Brain microvascular endothelial cell (primary cell): Measurements from ENCODE around the gene KCNIP4.

ENCODE experiments used
- DNase-seq: peaks from one replicate; pipeline ENCODE4 v3.0.0-alpha.2; 2020
- H3K27ac ChIP-seq: fragments of 250-450 bp; sonication (Bioruptor Pico); 2 replicates; pipeline ENCODE4 v1.5.1; 2020; ENCODE audit warnings: mild to moderate bottlenecking, moderate library complexity
- H3K27me3 ChIP-seq: fragments of 250-450 bp; sonication (Bioruptor Pico); replicated peaks from 2 replicates; pipeline ENCODE4 v1.5.1; 2020; ENCODE audit warnings: mild to moderate bottlenecking
- H3K36me3 ChIP-seq: fragments of 250-450 bp; sonication (Bioruptor Pico); replicated peaks from 2 replicates; pipeline ENCODE4 v1.5.1; 2020; ENCODE audit warnings: mild to moderate bottlenecking
- H3K4me3 ChIP-seq: 2 replicates; pipeline ENCODE4 v1.5.1; 2011; ENCODE audit warnings: low read depth, mild to moderate bottlenecking, control low read depth, low read length, moderate library complexity
- CTCF ChIP-seq: IDR thresholded peaks from 2 replicates; pipeline ENCODE4 v1.5.1; 2011; ENCODE audit warnings: low read depth, mild to moderate bottlenecking, moderate library complexity, low read length, control low read depth, inconsistent platforms; ENCODE audit errors: missing control alignments
- in situ Hi-C: cut with HindIII; loops from 2 replicates; pipeline ENCODE4 v1.10.0; 2017; ENCODE audit warnings: low sequenced_read_pairs, low pct_ligation_motif_present

The KCNIP4 gene

GRCh38 chr4:21507439-21507838 is 441.1 kb downstream of the KCNIP4 start:
- H3K27ac ChIP-seq, result no peak overlapping the region
- no peaks in the 10 kb centered on the region for H3K27me3 ChIP-seq
- no peaks in the 10 kb centered on the region for H3K36me3 ChIP-seq
- no peak overlapping the region for H3K4me3 ChIP-seq
- peak; percentile 47 for TF ChIP-seq CTCF
- DNase-seq, result peak; percentile 0
- in situ Hi-C loops, result loop anchor here (25.0 kb wide), 1 partner anchor 255 kb away; no protein-coding TSS in a partner anchor

GRCh38 chr4:21490682-21491081 is 457.9 kb downstream of the KCNIP4 start:
- in situ Hi-C loops, result no loop called here
- Histone ChIP-seq H3K27me3 (no peaks in the 10 kb centered on the region), H3K4me3 (no peak overlapping the region), H3K36me3 (no peaks in the 10 kb centered on the region), H3K27ac (no peak overlapping the region)
- no peak for TF ChIP-seq CTCF
- no peak for DNase-seq

- Histone ChIP-seq H3K36me3 (no peaks in the 10 kb centered on the region), H3K27ac (no peak overlapping the region), H3K27me3 (no peaks in the 10 kb centered on the region), H3K4me3 (no peak overlapping the region)
- no peak for TF ChIP-seq CTCF
- DNase-seq, result peak; percentile 4
- in situ Hi-C loops, result no loop called here
These were observed 471.8 kb downstream of the KCNIP4 start for GRCh38 chr4:21476757-21477156.

GRCh38 chr4:21474195-21474594 is 474.4 kb downstream of the KCNIP4 start:
- Histone ChIP-seq H3K4me3 (no peak overlapping the region), H3K36me3 (no peaks in the 10 kb centered on the region), H3K27ac (no peak overlapping the region), H3K27me3 (no peaks in the 10 kb centered on the region)
- no peak for TF ChIP-seq CTCF
- DNase-seq, result no peak
- in situ Hi-C loops, result no loop called here

- Histone ChIP-seq H3K27ac (no peak overlapping the region), H3K27me3 (no peaks in the 10 kb centered on the region), H3K36me3 (no peaks in the 10 kb centered on the region), H3K4me3 (no peak overlapping the region)
- TF ChIP-seq CTCF, result no peak
- peak; percentile 63 for DNase-seq
- in situ Hi-C loops, result no loop called here
These were observed 478.0 kb downstream of the KCNIP4 start for GRCh38 chr4:21470535-21470934.
